NT2/D1 (cell line): ENCODE measurements around the gene PRLHR.

Source experiments
- YY1 ChIP-seq: IDR thresholded peaks from 2 replicates; pipeline ENCODE4 v1.6.1; 2011; ENCODE audit not compliant: insufficient read length, insufficient read depth
- ZNF274 ChIP-seq: IDR thresholded peaks from 2 replicates; pipeline ENCODE4 v1.6.1; 2011; ENCODE audit warnings: mild to moderate bottlenecking, low read depth, low read length

GRCh38 chr10:118626953-118627352, 31.5 kb upstream of the PRLHR start:
- TF ChIP-seq ZNF274: no peak
- TF ChIP-seq YY1: no peak
